Amniotic epithelial cell (primary cell): ENCODE measurements around the gene KLHL21.

Source experiments
- DNase-seq: peaks from one replicate; pipeline ENCODE4 v3.0.0-alpha.2; 2010; ENCODE audit warnings: low read depth

The KLHL21 gene

GRCh38 chr1:6554031-6554906 is 48.4 kb downstream of the KLHL21 start, which contains the start of gene NOL9:
Gene NOL9, minus strand, starts transcription at chr1:6554513. Its CDS starts 11 bp downstream, at chr1:6554502.
- peak; percentile 80 for DNase-seq

- DNase-seq = no peak
These were observed 55.4 kb downstream of the KLHL21 start for GRCh38 chr1:6547301-6547700.

GRCh38 chr1:6546326-6546725 is 56.3 kb downstream of the KLHL21 start:
- DNase-seq = no peak

- DNase-seq = no peak
These were observed 57.2 kb downstream of the KLHL21 start for GRCh38 chr1:6545276-6546112.

GRCh38 chr1:6544831-6545230 is 57.8 kb downstream of the KLHL21 start:
- DNase-seq = no peak
